Renal cortical epithelial cell (primary cell): ENCODE measurements around the gene AKAP7. TPM values are rescaled to one million over a fixed set of nuclear protein-coding genes. Genes with fewer than 3 reads are reported as not detected.
A peak's percentile ranks its signal among the peaks of the same experiment; 100 is the strongest.

Experiments used
- DNase-seq: peaks from one replicate; pipeline ENCODE4 v3.0.0-alpha.2; 2011; ENCODE audit warnings: low read depth
- total RNA-seq: library from RNA; depleted of rRNA; stranded (reverse); fragments of >200 nt; gene quantifications from 2 replicates; pipeline ENCODE4 v1.2.3, GENCODE V29; 2014

AKAP7 gene
- total RNA-seq, 1 donor from 2014 or later = 20.4 TPM

GRCh38 chr6:131134220-131134979 is 867 bp upstream of the AKAP7 start:
- no peak for DNase-seq

GRCh38 chr6:131134980-131135243 is 355 bp upstream of the AKAP7 start:
- DNase-seq = peak; percentile 14

GRCh38 chr6:131136021-131136786 is 937 bp downstream of the AKAP7 start:
- DNase-seq = peak; percentile 18

GRCh38 chr6:131139599-131139998 is 4.3 kb downstream of the AKAP7 start:
- DNase-seq = no peak

GRCh38 chr6:131143319-131143718 is 8.1 kb downstream of the AKAP7 start:
- no peak for DNase-seq

- DNase-seq = no peak
Observed at GRCh38 chr6:131146865-131147264, 11.6 kb downstream of the AKAP7 start.

GRCh38 chr6:131156411-131156810 is 21.1 kb downstream of the AKAP7 start:
- DNase-seq = no peak

GRCh38 chr6:131159578-131159977 is 24.3 kb downstream of the AKAP7 start:
- peak; percentile 78 for DNase-seq

GRCh38 chr6:131160254-131160758 is 25.0 kb downstream of the AKAP7 start:
- DNase-seq = no peak

GRCh38 chr6:131161987-131162386 is 26.7 kb downstream of the AKAP7 start:
- no peak for DNase-seq

- no peak for DNase-seq
Observed at GRCh38 chr6:131163886-131164285, 28.6 kb downstream of the AKAP7 start.

- DNase-seq = no peak
Observed at GRCh38 chr6:131164506-131164905, 29.2 kb downstream of the AKAP7 start.

- peak; percentile 20 for DNase-seq
Observed at GRCh38 chr6:131167773-131168172, 32.5 kb downstream of the AKAP7 start.

- no peak for DNase-seq
Observed at GRCh38 chr6:131169613-131170012, 34.3 kb downstream of the AKAP7 start.

- DNase-seq = peak; percentile 13
Observed at GRCh38 chr6:131172222-131172621, 37.0 kb downstream of the AKAP7 start.

GRCh38 chr6:131173680-131174079 is 38.4 kb downstream of the AKAP7 start:
- DNase-seq = peak; percentile 78

- no peak for DNase-seq
Observed at GRCh38 chr6:131175564-131175963, 40.3 kb downstream of the AKAP7 start.

- DNase-seq = peak; percentile 7
Observed at GRCh38 chr6:131177996-131178395, 42.7 kb downstream of the AKAP7 start.

GRCh38 chr6:131182991-131183425 is 47.7 kb downstream of the AKAP7 start:
- peak; percentile 39 for DNase-seq

- DNase-seq = no peak
Observed at GRCh38 chr6:131183427-131184095, 48.3 kb downstream of the AKAP7 start.

GRCh38 chr6:131191590-131191989 is 56.3 kb downstream of the AKAP7 start:
- no peak for DNase-seq

- no peak for DNase-seq
Observed at GRCh38 chr6:131197716-131198115, 62.4 kb downstream of the AKAP7 start.
